GM19025 (cell line): Measurements from ENCODE around the gene TXNL4A.
A peak's percentile ranks its signal among the peaks of the same experiment; 100 is the strongest.
"Not testable (repeated sequence)": the region's sequence is repeated elsewhere in the genome, so short reads cannot be mapped to it uniquely, and the experiment has no call there.

ENCODE experiments used
- ATAC-seq: cut with Tn5 transposase; IDR thresholded peaks from one replicate; pipeline ENCODE4 v1.9.1; 2021; ENCODE audit warnings: mild to moderate bottlenecking, low read depth, moderate library complexity; ENCODE audit not compliant: unreplicated experiment

TXNL4A gene

GRCh38 chr18:79988451-79989194 lies at the start of gene TXNL4A:
Gene TXNL4A (minus strand): TSS chr18:79988563. CDS start chr18:79988392, 171 bp downstream.
- ATAC-seq, result peak; percentile 93

- no peak for ATAC-seq
Observed at GRCh38 chr18:80037300-80037699, 48.9 kb upstream of the TXNL4A start.

- no peak for ATAC-seq
Observed at GRCh38 chr18:80035997-80036396, 47.6 kb upstream of the TXNL4A start.

- no peak for ATAC-seq
Observed at GRCh38 chr18:80034852-80035406, 46.6 kb upstream of the TXNL4A start.

- peak; percentile 68 for ATAC-seq
Observed at GRCh38 chr18:80034068-80034851, 45.9 kb upstream of the TXNL4A start, which contains the start of gene RBFA. Gene RBFA (plus strand): TSS chr18:80034434. CDS start chr18:80034496, 62 bp downstream.

- peak; percentile 39 for ATAC-seq
Observed at GRCh38 chr18:80033181-80034067, 45.1 kb upstream of the TXNL4A start.

- ATAC-seq, result no peak
Observed at GRCh38 chr18:80029690-80030089, 41.3 kb upstream of the TXNL4A start.

GRCh38 chr18:80027719-80028118 lies 39.4 kb upstream of the TXNL4A start:
- ATAC-seq, result not testable (repeated sequence)

- ATAC-seq, result no peak
Observed at GRCh38 chr18:80026363-80026762, 38.0 kb upstream of the TXNL4A start.

GRCh38 chr18:80023173-80023572 lies 34.8 kb upstream of the TXNL4A start:
- ATAC-seq, result no peak

- ATAC-seq, result no peak
Observed at GRCh38 chr18:80022613-80023012, 34.2 kb upstream of the TXNL4A start.

- no peak for ATAC-seq
Observed at GRCh38 chr18:80012714-80013113, 24.4 kb upstream of the TXNL4A start.

- ATAC-seq, result not testable (repeated sequence)
Observed at GRCh38 chr18:80011496-80012137, 23.3 kb upstream of the TXNL4A start.

- no peak for ATAC-seq
Observed at GRCh38 chr18:80010551-80010906, 22.2 kb upstream of the TXNL4A start.

- no peak for ATAC-seq
Observed at GRCh38 chr18:80009661-80010550, 21.5 kb upstream of the TXNL4A start.

GRCh38 chr18:80006724-80007123 lies 18.4 kb upstream of the TXNL4A start:
- ATAC-seq, result no peak

- no peak for ATAC-seq
Observed at GRCh38 chr18:80004600-80005342, 16.4 kb upstream of the TXNL4A start.

GRCh38 chr18:80002468-80002867 lies 14.1 kb upstream of the TXNL4A start:
- ATAC-seq, result no peak
